Right lobe of liver (tissue), 6 donors: ENCODE results near the gene OPA3. TPM values are rescaled to one million over a fixed set of nuclear protein-coding genes. Genes with fewer than 3 reads are reported as not detected.
"Not testable (repeated sequence)": the region's sequence is repeated elsewhere in the genome, so short reads cannot be mapped to it uniquely, and the experiment has no call there.

Experiments
- ATAC-seq, 4 donors: fragments of 200-7000 bp; cut with Tn5 transposase; one replicate each; pipeline ENCODE4 v1.9.1; 2020; ENCODE audit warnings: mild to moderate bottlenecking in 4 of 4, moderate library complexity in 4 of 4
- DNase-seq, 3 donors: peaks; one replicate each; pipeline ENCODE4 v3.0.0-alpha.2; 2020
- H3K27ac ChIP-seq, 3 donors: fragments of 200-600 bp; one replicate each; pipeline ENCODE4 v1.8.0; 2022
- H3K27me3 ChIP-seq, 2 donors: fragments of 200-600 bp; one replicate each; pipeline ENCODE4 v1.8.0; 2022
- H3K36me3 ChIP-seq, 4 donors: fragments of 200-600 bp; sonication (generic) in 1 of 4; one replicate each; pipeline versions ENCODE4 v1.5.1 to v1.8.0; 2017 to 2022; ENCODE audit warnings: control low read depth in 1 of 4
- H3K4me1 ChIP-seq, 4 donors: fragments of 200-600 bp; sonication (generic) in 1 of 4; one replicate each; pipeline versions ENCODE4 v1.5.1 to v1.8.0; 2017 to 2022; ENCODE audit warnings: control low read depth in 1 of 4
- H3K4me3 ChIP-seq, 3 donors: fragments of 200-600 bp; one replicate each; pipeline ENCODE4 v1.8.0; 2022
- H3K9me3 ChIP-seq, 4 donors: fragments of 200-600 bp; sonication (generic) in 1 of 4; one replicate each; pipeline versions ENCODE4 v1.5.1 to v1.8.0; 2017 to 2022; ENCODE audit warnings: control low read depth in 1 of 4
- POLR2A ChIP-seq: fragments of 450-650 bp; IDR thresholded peaks from one replicate; pipeline ENCODE4 v1.6.1; 2017; ENCODE audit warnings: antibody characterized with exemption, mild to moderate bottlenecking
- WGBS: methylation state at CpG from one replicate; pipeline ENCODE4 v1.1.6; 2018; ENCODE audit warnings: low coverage, low lambda C conversion rate; ENCODE audit not compliant: insufficient coverage; ENCODE audit errors: missing lambda C conversion rate; 5-methylcytosine and 5-hydroxymethylcytosine counted together
- intact Hi-C, 2 donors: fragments of 100-400 bp; cut with DNase I; formaldehyde crosslinking; loops; one replicate each; pipeline versions ENCODE4 v1.11.2 to v1.14.1; 2022
- total RNA-seq, 6 experiments: library from RNA; depleted of rRNA in 2 of 6; stranded (reverse); fragments of >200 nt in 2 of 6; fragmentation: NEBNext Ultra II Directional in 3 of 6; extraction: Animal tissue kit (Norgen Biotek cat#: 25700) in 3 of 6; gene quantifications; one replicate each; pipeline versions ENCODE4 v1.1.0 to v1.2.4, GENCODE V29; 2016 to 2023
- TF ChIP-seq, protein P1 (sequence below), 4 donors: fragments of 200-600 bp in 3 of 4; fragments of 450-650 bp in 1 of 4; IDR thresholded peaks; one replicate each; pipeline versions ENCODE4 v1.5.1 to v1.8.0; 2016 to 2022; ENCODE audit warnings: antibody characterized with exemption in 4 of 4, mild to moderate bottlenecking in 2 of 4
- donor health status: DM: no; HTN: yes; CAD: no.
- donor health status: DM: no; HTN: no; CAD: no.
- donor health status: DM: no; HTN: no; CAD: no.
- donor health status: DM: no; HTN: yes; CAD: no.
- donor health status: DM: no; HTN: yes; CAD: no.

OPA3 gene
- total RNA-seq, 6 experiments from 2014 or later, result 6.7 to 18.1 (median 8.1) TPM

DNA sequence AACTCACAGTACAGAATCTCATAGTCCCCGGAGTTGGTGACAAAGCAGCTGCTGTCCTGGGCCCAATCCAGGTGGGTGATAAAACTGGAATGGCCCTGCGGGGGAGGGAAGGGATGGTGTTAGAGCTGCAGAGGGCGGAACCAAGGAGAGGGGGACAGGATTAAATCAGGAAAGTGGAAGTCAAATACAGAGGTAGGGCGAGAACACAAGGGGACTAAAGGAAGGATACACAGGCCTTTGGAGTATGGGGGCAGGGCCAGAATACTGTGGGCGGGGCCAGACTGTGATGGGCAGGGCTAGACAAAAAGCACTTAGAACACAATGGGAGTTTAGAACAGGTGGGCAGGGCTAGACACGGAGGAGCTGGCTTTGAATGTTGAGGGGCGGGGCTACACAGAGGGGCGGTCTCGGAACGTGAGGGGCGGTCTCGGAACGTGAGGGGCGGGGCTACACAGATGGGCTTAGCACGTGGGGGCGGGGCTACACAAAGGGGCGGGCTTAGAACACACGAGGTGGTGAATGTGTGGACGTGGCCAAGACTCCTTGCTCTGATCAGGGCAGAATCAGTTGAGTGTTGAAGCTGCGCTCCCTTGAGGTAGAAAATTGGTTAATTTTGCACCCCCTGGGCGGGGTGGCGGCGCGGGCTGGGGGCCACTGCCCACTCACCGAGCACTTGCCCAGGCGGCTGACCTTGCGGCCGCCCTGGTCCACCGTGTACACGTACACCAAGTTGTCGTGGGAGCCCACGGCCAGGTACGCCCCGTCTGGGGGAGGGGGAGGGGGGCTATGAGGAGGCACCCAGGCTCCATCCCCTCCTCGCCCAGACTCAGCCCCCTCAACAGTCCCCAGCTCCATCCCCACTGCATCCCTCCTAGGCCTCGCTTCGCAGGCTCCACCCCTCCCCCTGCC, 31.4 kb upstream of the OPA3 start:
- H3K4me3 ChIP-seq, result no peak overlapping the region
- TF ChIP-seq POLR2A, result no peak
- H3K27me3 ChIP-seq, result no peaks in the 10 kb centered on the region
- WGBS, result 48% methylated on average over 18 of the region's 37 CpGs
- peak; percentile 72 to 82 (median 80) for DNase-seq
- intact Hi-C loops, result no loop called here
- peak; percentile 90 to 97 (median 92) for ATAC-seq
- peaks cover 0 to 7% (median 3%) of the 10 kb centered on the region in 4 donors for H3K36me3 ChIP-seq
- H3K9me3 ChIP-seq, result no peaks in the 10 kb centered on the region
- H3K27ac ChIP-seq, result no peak overlapping the region
- H3K4me1 ChIP-seq, result no peaks in the 10 kb centered on the region

DNA sequence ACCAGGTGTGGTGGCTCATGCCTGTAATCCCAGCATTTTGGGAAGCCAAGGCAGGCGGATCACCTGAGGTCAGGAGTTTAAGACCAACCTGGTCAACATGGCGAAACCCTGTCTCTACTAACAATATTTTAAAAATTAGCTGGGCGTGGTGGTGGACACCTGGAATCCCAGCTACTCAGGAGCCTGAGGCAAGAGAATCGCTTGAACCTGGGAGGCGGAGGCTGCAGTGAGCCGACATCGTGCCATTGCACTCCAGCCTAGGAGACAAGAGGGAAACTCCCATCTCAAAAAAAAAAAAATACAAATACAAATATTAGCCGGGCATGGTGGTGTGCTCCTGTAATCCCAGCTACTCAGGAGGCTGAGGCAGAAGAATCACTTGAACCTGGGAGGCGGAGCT, 30.5 kb upstream of the OPA3 start:
- 71% methylated on average over 2 of the region's 9 CpGs for WGBS
- ATAC-seq, H3K4me3 ChIP-seq, H3K9me3 ChIP-seq, intact Hi-C loops, DNase-seq, H3K27ac ChIP-seq, H3K4me1 ChIP-seq, H3K27me3 ChIP-seq: not testable (repeated sequence)
- H3K36me3 ChIP-seq, result peaks cover 0 to 10% (median 4%) of the 10 kb centered on the region in 4 donors

DNA sequence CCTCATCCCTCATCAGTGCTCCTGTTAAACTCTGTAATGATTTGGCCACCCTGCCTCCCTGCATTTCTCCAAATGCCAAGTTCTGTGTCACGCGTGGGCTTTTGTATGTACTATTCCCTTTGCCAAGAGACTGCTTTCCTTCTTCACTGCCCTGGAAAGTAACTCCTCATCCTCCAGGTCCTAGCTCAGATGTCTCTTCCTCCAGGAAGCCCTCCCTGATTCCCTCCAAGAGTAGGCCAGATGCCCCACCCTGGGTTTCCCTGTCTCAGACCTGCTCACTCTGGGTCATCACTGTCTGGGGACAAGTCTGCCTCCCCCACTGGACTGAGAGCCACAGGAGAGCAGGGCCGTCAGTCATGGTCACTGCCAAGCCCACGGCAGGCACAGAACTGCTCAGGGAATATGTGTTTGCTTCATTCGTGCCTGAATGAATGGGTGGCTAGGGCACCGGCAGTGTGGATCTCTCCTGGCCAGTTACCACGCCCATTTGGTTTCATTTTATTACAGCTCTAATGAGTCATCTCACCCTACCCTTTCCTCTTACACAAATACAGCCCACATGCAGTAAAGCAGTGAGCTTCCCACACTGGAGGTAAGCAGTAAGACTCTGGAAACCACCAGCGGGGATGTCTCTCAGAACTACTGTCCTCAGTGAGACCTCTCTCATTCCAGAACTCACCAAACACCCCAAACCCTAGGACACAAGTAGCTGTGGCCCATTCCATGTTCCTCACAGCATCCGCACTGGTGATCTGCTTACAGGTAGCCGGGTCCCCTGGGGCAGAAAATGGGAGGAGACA, 29.5 kb upstream of the OPA3 start:
- ATAC-seq, result peak in 1 of 4 donors; percentile 59
- DNase-seq, result no peak
- H3K4me3 ChIP-seq, result no peak overlapping the region
- H3K9me3 ChIP-seq, result no peaks in the 10 kb centered on the region
- WGBS, result 69% methylated on average over 5 of the region's 10 CpGs
- intact Hi-C loops, result no loop called here
- no peak for TF ChIP-seq POLR2A
- TF ChIP-seq, protein P1, sequence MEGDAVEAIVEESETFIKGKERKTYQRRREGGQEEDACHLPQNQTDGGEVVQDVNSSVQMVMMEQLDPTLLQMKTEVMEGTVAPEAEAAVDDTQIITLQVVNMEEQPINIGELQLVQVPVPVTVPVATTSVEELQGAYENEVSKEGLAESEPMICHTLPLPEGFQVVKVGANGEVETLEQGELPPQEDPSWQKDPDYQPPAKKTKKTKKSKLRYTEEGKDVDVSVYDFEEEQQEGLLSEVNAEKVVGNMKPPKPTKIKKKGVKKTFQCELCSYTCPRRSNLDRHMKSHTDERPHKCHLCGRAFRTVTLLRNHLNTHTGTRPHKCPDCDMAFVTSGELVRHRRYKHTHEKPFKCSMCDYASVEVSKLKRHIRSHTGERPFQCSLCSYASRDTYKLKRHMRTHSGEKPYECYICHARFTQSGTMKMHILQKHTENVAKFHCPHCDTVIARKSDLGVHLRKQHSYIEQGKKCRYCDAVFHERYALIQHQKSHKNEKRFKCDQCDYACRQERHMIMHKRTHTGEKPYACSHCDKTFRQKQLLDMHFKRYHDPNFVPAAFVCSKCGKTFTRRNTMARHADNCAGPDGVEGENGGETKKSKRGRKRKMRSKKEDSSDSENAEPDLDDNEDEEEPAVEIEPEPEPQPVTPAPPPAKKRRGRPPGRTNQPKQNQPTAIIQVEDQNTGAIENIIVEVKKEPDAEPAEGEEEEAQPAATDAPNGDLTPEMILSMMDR (IDR thresholded peaks at IDR 0.05), result no peak
- H3K27me3 ChIP-seq, result no peaks in the 10 kb centered on the region
- peaks cover 0 to 8% (median 4%) of the 10 kb centered on the region in 4 donors for H3K36me3 ChIP-seq
- H3K4me1 ChIP-seq, result no peaks in the 10 kb centered on the region
- no peak overlapping the region for H3K27ac ChIP-seq

DNA sequence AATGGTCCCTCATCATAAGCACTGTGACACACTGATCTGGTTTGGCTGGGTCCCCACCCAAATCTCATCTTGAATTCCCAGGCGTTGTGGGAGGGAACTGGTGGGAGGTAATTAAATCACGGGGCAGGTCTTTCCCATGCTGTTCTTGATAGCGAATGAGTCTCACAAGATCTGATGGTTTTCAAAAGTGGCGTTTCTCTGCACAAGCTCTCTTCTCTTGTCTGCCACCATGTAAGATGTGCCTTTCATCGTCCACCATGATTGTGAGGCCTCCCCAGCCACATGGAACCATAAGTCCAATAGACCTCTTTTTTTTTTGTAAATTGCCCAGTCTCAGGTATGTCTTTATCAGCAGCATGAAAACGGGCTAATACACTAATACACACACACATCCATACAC, 24.3 kb upstream of the OPA3 start:
- WGBS, result 88% methylated on average over 6 of the region's 6 CpGs
- intact Hi-C loops, result loop anchor here in 1 of 2 donors (5.0 kb wide), 1 partner anchor 33 kb away; no protein-coding TSS in a partner anchor
- TF ChIP-seq POLR2A, result no peak
- TF ChIP-seq, protein P1 (IDR thresholded peaks at IDR 0.05), result no peak
- DNase-seq (no peak), ATAC-seq (no peak)
- H3K27me3 ChIP-seq, result no peaks in the 10 kb centered on the region
- H3K4me1 ChIP-seq, result peaks cover 0 to 10% (median 0%) of the 10 kb centered on the region in 4 donors
- no peak overlapping the region for H3K27ac ChIP-seq
- H3K36me3 ChIP-seq, result peaks cover 0 to 8% (median 2%) of the 10 kb centered on the region in 4 donors
- H3K4me3 ChIP-seq, result no peak overlapping the region
- no peaks in the 10 kb centered on the region for H3K9me3 ChIP-seq
